GM12878 (cell line): ENCODE results near the gene TYSND1. TPM values are rescaled to one million over a fixed set of nuclear protein-coding genes. Genes with fewer than 3 reads are reported as not detected.

Experiments
- CREM ChIP-seq: IDR thresholded peaks from 2 replicates; pipeline ENCODE4 v1.6.1; 2014; ENCODE audit warnings: antibody characterized with exemption, low read depth
- EGR1 ChIP-seq, 2 experiments: IDR thresholded peaks; 1 replicate in 1 of 2; 2 replicates in 1 of 2; pipeline ENCODE4 v1.6.1; 2011 to 2012; ENCODE audit warnings: low read depth in 2 of 2, low read length in 2 of 2, borderline replicate concordance in 1 of 2, mild to moderate bottlenecking in 1 of 2, moderate library complexity in 1 of 2
- EZH2 ChIP-seq: IDR thresholded peaks from 2 replicates; pipeline ENCODE4 v1.6.1; 2012; ENCODE audit warnings: low read depth, mild to moderate bottlenecking, control low read depth, inconsistent platforms, low read length, borderline replicate concordance; ENCODE audit not compliant: control insufficient read depth
- FOXM1 ChIP-seq: IDR thresholded peaks from 2 replicates; pipeline ENCODE4 v1.6.1; 2012; ENCODE audit warnings: low read depth, mild to moderate bottlenecking, inconsistent platforms, low read length, moderate library complexity
- GABPA ChIP-seq: IDR thresholded peaks from 2 replicates; pipeline ENCODE4 v1.6.1; 2014; ENCODE audit warnings: antibody characterized with exemption, low read depth, mild to moderate bottlenecking, inconsistent platforms
- MEF2B ChIP-seq: fragments of 450-650 bp; IDR thresholded peaks from 2 replicates; pipeline ENCODE4 v1.6.1; 2018; ENCODE audit warnings: mild to moderate bottlenecking, moderate library complexity; ENCODE audit not compliant: partially characterized antibody, poor library complexity, severe bottlenecking
- MTA3 ChIP-seq: IDR thresholded peaks from 2 replicates; pipeline ENCODE4 v1.6.1; 2012; ENCODE audit warnings: low read length, inconsistent platforms, borderline replicate concordance
- MYB ChIP-seq: fragments of 150-350 bp; IDR thresholded peaks from 2 replicates; pipeline ENCODE4 v1.6.1; 2014; ENCODE audit warnings: mild to moderate bottlenecking, low read depth, low read length, borderline replicate concordance
- NFYB ChIP-seq: IDR thresholded peaks from 2 replicates; pipeline ENCODE4 v1.6.1; 2011; ENCODE audit warnings: low read depth, mild to moderate bottlenecking, low read length, improper control_type of control experiment, moderate library complexity; ENCODE audit not compliant: insufficient read depth
- NR2F1 ChIP-seq: fragments of 450-650 bp; conservative IDR thresholded peaks from 2 replicates; pipeline ENCODE4 v1.6.1; 2017; ENCODE audit warnings: mild to moderate bottlenecking
- REST ChIP-seq: IDR thresholded peaks from 2 replicates; pipeline ENCODE4 v1.6.1; 2012; ENCODE audit warnings: mild to moderate bottlenecking, low read depth, low read length
- SMAD1 ChIP-seq: fragments of 450-650 bp; IDR thresholded peaks from 2 replicates; pipeline ENCODE4 v1.6.1; 2018; ENCODE audit warnings: mild to moderate bottlenecking, low read depth; ENCODE audit not compliant: partially characterized antibody
- SREBF2 ChIP-seq: IDR thresholded peaks from 2 replicates; pipeline ENCODE4 v1.6.1; 2012; ENCODE audit warnings: mild to moderate bottlenecking, low read length
- SUZ12 ChIP-seq: fragments of 200-600 bp; sonication (generic); IDR thresholded peaks from one replicate; pipeline ENCODE4 v1.6.1; 2018; ENCODE audit warnings: antibody characterized with exemption, mild to moderate bottlenecking; ENCODE audit not compliant: unreplicated experiment
- ZNF592 ChIP-seq: fragments of 450-650 bp; IDR thresholded peaks from 2 replicates; pipeline ENCODE4 v1.6.1; 2017; ENCODE audit warnings: mild to moderate bottlenecking, moderate library complexity
- polyA plus RNA-seq, 11 experiments: library from polyadenylated mRNA; depleted of rRNA in 4 of 11; unstranded in 6 of 11; stranded (reverse) in 5 of 11; fragments of >200 nt; fragmentation: Nextera tagmentation in 4 of 11; fragmentation: Illumina TruSeq in 1 of 11; extraction: Ambion mirVana in 4 of 11; extraction: Trizol in 1 of 11; gene quantifications; 1 replicate in 1 of 11; 2 replicates in 10 of 11; pipeline versions ENCODE4 v1.2.1 to v1.2.3, GENCODE V29; 2011 to 2016; ENCODE audit warnings: inconsistent platforms in 2 of 11, missing spikeins in 2 of 11, low read depth in 1 of 11
- total RNA-seq, 4 experiments: library from RNA; depleted of rRNA in 3 of 4; stranded (reverse); fragments of >200 nt in 3 of 4; fragmentation: Illumina TruSeq in 1 of 4; extraction: Trizol in 1 of 4; gene quantifications; 2 replicates each; pipeline versions ENCODE4 v1.2.1 to v1.2.3, GENCODE V29; 2013 to 2021
- TF ChIP-seq, protein P1 (sequence below): fragments of 450-650 bp; IDR thresholded peaks from 2 replicates; pipeline ENCODE4 v1.6.1; 2017; ENCODE audit warnings: antibody characterized with exemption, mild to moderate bottlenecking, moderate library complexity

TYSND1 gene
- total and polyA plus RNA-seq, 10 of the 15 experiments (the other 5 are each of a cell fraction or from before 2014, with no cell fraction given), result 1.9 to 21.4 (median 12.0) TPM

- no peak for TF ChIP-seq EZH2
- no peak for TF ChIP-seq REST
- TF ChIP-seq EGR1 (IDR thresholded peaks at IDR 0.05; ENCODE audit: borderline replicate concordance in 1 of 2, low read depth in 2 of 2, low read length in 2 of 2), result no peak
- no peak for TF ChIP-seq NFYB
- no peak for TF ChIP-seq MYB
- TF ChIP-seq CREM, result peak; percentile 33
- TF ChIP-seq SUZ12, result no peak
- TF ChIP-seq SMAD1, result peak; percentile 41
- no peak for TF ChIP-seq SREBF2
- TF ChIP-seq FOXM1, result peak; percentile 49; the same call in 1 of the 2 replicates
- peak; percentile 100 for TF ChIP-seq MEF2B
- TF ChIP-seq, protein P1, sequence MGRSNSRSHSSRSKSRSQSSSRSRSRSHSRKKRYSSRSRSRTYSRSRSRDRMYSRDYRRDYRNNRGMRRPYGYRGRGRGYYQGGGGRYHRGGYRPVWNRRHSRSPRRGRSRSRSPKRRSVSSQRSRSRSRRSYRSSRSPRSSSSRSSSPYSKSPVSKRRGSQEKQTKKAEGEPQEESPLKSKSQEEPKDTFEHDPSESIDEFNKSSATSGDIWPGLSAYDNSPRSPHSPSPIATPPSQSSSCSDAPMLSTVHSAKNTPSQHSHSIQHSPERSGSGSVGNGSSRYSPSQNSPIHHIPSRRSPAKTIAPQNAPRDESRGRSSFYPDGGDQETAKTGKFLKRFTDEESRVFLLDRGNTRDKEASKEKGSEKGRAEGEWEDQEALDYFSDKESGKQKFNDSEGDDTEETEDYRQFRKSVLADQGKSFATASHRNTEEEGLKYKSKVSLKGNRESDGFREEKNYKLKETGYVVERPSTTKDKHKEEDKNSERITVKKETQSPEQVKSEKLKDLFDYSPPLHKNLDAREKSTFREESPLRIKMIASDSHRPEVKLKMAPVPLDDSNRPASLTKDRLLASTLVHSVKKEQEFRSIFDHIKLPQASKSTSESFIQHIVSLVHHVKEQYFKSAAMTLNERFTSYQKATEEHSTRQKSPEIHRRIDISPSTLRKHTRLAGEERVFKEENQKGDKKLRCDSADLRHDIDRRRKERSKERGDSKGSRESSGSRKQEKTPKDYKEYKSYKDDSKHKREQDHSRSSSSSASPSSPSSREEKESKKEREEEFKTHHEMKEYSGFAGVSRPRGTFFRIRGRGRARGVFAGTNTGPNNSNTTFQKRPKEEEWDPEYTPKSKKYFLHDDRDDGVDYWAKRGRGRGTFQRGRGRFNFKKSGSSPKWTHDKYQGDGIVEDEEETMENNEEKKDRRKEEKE, result no peak
- no peak for TF ChIP-seq GABPA
- TF ChIP-seq ZNF592, result 0 out of 2 replicates have a peak, but pooled peaks have one; percentile 2
- 0 out of 2 replicates have a peak, but pooled peaks have one; percentile 10 for TF ChIP-seq MTA3
- 0 out of 2 replicates have a peak, but pooled peaks have one; percentile 48 for TF ChIP-seq NR2F1
Observed at GRCh38 chr10:70106958-70107791, 39.3 kb downstream of the TYSND1 start (continued).
